Left kidney (tissue), 2 donors: ENCODE measurements around the gene NACC2. TPM values are rescaled to one million over a fixed set of nuclear protein-coding genes. Genes with fewer than 3 reads are reported as not detected.

Experiments
- DNase-seq: peaks from one replicate; pipeline ENCODE4 v3.0.0-alpha.2; 2013
- polyA plus RNA-seq: library from polyadenylated mRNA; unstranded; fragments of 120-200 nt; gene quantifications from one replicate; pipeline ENCODE4 v1.2.1, GENCODE V29; 2013; ENCODE audit not compliant: insufficient read length

Gene NACC2
- polyA plus RNA-seq, 1 donor: 7.0 TPM

DNA sequence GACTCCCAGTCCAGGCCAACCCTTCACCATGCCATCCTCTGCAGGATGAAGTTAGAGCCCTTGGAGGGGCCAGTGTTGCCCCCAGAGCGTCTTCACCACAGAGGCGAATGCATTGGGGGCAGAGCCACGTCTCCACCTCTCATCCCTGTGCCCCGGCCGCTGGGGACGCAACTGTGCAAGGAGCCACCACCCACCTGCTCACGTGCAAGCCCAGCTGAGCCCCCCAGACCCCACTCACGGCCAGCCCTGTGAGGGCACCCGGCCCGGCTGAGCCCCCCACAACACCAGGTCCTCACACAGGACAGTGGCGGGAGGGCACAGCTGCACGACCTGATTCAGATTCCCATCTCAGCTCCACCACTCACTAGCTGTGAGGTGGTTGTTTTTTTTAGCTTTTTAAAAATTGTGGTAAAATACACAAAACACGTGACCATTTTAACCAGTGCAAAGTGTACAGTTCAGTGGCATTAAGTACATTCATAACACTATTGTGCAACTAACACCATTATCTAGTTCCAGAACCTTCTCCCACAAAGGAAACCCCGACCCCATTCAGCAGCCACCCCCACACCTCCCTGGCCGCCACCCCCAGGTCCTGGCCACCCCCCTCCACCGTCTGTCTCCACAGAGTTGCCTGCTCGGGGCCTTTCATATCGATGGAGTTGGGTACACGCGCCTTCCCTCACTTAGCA is 100.4 kb downstream of the NACC2 start:
- DNase-seq: no peak

DNA sequence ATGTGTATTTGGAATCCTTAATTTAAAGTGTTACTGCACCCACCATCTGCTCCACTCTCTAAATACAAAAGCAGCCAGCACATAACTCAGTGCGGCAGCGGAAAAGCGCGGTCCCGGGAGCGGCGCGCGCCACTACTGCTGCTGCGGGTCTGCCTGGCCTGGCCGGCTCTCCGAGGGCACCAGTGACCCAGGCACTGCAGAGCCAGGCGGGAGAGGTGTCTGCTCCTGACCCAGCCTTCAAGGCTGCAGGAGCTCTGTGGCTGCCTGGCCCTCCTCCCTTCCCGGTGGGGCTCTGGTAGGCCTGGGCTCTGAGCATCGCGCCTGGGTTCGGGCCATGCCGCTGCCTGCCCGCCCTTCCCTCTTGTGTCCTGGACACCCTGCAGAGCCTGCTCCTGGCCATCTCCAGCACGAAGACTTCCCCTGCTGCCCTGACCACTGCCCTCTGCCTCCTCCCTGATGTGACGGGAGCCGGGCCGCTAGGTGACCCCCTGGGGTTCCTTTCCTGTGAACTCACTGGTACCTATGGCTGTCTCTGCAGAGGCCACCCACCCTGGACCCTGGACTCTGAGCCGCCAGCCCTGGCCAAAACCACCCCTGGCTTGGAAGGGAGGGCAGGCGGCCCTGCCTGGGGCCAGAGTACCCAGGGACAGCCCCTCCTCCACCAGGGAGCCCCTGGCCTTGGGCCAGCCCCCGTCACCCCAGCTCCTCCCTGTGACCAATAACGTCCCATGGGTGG is 101.2 kb downstream of the NACC2 start:
- DNase-seq: no peak

DNA sequence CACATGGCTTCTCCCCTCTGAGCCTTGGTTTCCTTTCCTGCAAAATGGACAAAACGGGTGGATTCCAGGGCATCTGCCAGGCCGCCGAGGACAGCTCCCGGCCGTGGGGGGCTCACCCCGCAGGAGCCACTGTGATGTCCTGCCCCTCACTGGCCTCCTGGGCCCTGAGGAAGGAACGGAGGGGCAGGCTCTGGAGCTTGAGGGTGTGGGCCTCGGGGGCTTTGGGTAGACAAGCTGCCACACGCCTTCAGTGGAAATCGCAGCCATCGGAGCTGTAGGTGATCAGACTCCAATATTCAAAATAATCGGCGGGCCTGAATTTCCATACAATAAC is 101.7 kb downstream of the NACC2 start:
- no peak for DNase-seq

DNA sequence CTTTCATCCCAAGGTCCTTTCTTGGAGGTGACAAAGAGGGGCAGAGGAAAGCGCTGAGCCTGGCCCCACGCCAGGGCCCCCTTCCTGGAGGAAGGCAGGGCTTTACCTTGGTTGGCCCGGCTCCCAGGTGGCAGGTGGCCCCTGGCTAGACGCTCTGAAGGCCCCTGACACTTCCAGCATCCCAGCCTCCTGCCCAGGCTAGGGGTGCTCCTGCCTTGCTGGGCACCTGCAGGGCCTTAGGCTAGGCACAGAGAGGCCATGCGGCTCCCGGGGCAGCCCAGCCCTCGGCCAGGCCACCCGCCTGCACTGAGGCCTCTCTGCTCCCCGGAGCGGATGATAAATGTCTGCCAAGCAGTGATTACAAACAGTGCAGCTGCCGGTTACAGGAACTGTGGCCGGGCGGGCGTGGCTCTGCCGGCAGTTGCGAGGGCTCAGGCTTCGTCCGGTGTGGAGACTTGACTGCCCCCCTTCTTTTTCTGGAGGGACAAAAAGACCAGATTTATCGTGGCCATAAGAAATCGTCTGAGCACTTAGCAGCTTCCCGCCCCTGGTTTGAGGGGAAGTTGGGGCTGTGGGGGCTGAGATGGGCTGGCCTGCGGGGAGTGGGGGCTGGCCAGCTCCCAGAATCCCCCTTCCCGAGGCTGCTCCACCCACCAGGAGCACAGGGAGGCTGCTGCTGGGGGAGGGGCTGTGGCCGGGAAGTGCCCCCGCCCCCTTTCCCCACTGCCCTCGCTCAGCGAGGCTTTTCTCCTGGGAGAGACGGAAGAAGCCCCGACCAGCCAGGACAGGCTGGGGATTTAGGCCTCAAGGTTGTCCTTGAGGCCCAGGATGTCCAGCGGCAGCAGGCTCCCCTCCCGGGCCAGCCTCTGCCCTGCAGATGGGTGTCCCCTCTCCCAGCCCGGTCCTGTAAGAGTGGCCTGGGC is 102.3 kb downstream of the NACC2 start:
- peak; percentile 86 for DNase-seq

DNA sequence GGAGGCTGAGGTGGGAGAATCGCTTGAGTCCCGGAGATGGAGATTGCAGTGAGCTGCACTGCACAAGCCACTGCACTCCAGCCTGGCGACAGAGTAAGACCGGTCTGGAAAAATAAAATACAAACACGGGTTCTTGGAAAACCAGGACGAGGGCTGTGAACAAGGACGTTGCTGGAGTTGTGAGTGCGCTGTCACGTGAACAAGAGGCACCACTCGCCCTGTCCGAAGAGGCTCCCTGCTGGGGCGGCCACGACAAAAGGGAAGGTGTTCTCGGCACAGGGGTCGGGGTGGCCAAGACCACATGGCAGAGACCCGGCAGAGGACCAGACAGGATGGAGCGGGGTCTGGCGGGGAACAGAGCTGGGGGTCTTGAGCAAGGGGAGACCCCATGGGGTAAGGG is 103.3 kb downstream of the NACC2 start:
- DNase-seq: no peak

GRCh38 chr9:135990468-135991429 is 104.3 kb downstream of the NACC2 start:
- no peak for DNase-seq

GRCh38 chr9:135989722-135990467 is 105.2 kb downstream of the NACC2 start:
- DNase-seq: no peak

- no peak for DNase-seq
Observed at GRCh38 chr9:135989157-135989556, 105.9 kb downstream of the NACC2 start.

DNA sequence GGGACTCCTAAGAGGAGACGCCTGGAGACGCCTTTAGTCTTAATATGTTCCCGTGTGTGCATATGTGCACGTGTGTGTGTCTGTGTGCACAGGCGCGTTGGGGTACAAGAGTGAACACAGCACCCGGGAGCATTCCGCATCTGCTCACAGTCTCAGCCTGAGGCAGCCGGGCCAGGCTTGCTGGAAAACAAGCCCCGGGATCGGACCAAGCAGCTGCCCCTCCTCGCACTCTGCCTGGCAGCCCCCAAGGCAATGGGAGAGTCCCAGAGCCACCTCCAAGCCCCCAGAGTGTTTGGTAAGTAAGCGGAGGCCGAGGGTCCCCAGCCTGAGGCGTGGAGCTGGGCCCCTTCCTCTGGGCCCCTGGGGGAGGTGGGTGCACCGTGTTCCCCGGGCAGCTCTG is 106.6 kb downstream of the NACC2 start:
- DNase-seq: no peak

DNA sequence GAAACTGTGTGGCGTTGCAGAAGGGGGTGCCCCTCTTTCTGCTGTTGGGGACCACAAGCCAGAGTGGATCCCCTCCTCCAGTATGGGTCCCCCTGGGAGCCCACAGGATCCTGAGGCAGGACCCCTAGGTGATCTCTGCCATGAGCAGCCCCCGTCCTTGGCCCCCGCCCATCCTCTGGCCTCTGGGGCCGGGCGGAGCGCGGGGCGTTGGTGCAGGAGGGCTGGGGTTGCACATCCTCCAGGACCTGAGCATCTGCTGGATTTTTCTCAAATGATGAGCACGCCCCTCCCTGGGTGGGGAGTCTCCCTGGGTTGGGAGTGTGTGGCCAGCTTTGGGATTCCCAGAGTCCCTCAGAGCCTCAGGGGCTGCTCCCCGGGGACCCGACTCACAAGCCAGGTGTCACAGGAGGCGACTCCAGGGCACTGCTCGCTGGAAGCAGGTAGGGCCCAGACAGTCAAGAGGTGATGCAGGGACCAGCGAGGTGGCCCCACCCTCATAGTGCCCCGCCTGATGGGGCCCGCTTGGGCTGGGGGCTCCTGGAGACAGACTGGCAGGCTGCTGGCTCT is 107.2 kb downstream of the NACC2 start:
- no peak for DNase-seq

- no peak for DNase-seq
Observed at GRCh38 chr9:135986605-135987004, 108.5 kb downstream of the NACC2 start.

- DNase-seq: no peak
Observed at GRCh38 chr9:135985889-135986288, 109.2 kb downstream of the NACC2 start.

DNA sequence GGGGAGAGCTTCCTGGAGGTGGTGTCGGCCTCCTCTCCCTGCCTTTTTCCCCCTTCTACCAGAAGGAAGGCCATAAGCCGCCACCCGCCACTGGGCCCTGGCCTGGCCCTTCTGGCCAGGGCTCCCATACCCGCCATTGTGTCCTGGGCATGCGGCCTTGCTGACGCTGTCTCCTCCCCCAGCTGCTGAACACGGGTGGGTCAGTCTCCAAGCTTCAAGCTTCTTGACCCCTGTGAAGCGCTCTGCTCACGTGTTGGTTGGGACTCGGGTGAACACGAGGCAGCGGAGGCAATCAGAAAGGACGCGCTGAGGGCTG is 109.7 kb downstream of the NACC2 start:
- DNase-seq: no peak

GRCh38 chr9:135984072-135984710 is 110.9 kb downstream of the NACC2 start:
- no peak for DNase-seq

GRCh38 chr9:135983208-135984071 is 111.6 kb downstream of the NACC2 start:
- no peak for DNase-seq

- no peak for DNase-seq
Observed at GRCh38 chr9:135982499-135983207, 112.4 kb downstream of the NACC2 start.

GRCh38 chr9:135980926-135981630 is 114.0 kb downstream of the NACC2 start:
- no peak for DNase-seq
